OCI-LY3 (cell line): ENCODE data around the gene UBXN10.

Experiments used
- H2AFZ ChIP-seq: fragments of 200-600, 300-600 bp; shearing (Covaris generic); 2 replicates; pipeline ENCODE4 v1.6.0; 2014; ENCODE audit warnings: antibody characterized with exemption, low read depth, low read length
- H3K27ac ChIP-seq: fragments of 200-600, 300-600 bp; sonication (generic); 2 replicates; pipeline ENCODE4 v1.5.1; 2014; ENCODE audit warnings: mild to moderate bottlenecking, low read length, moderate library complexity, mixed read lengths
- H3K27me3 ChIP-seq: fragments of 200-600, 300-600 bp; sonication (generic); 2 replicates; pipeline ENCODE4 v1.6.1; 2014; ENCODE audit warnings: low read depth, low read length, mixed read lengths
- H3K36me3 ChIP-seq: fragments of 200-600, 300-600 bp; sonication (generic); replicated peaks from 2 replicates; pipeline ENCODE3; 2014; ENCODE audit warnings: low read depth, low read length, mixed read lengths
- H3K4me1 ChIP-seq: fragments of 300-600, 200-600 bp; sonication (generic); 2 replicates; pipeline ENCODE4 v1.6.1; 2014; ENCODE audit warnings: low read length, mixed read lengths
- H3K4me2 ChIP-seq: fragments of 200-600, 300-600 bp; sonication (generic); 2 replicates; pipeline ENCODE4 v1.6.1; 2014; ENCODE audit warnings: low read length, mixed read lengths
- H3K4me3 ChIP-seq: fragments of 300-600, 200-600 bp; sonication (generic); 2 replicates; pipeline ENCODE4 v1.5.1; 2014; ENCODE audit warnings: antibody characterized with exemption, mild to moderate bottlenecking, low read length, moderate library complexity
- H3K79me2 ChIP-seq: fragments of 300-600, 200-600 bp; shearing (Covaris generic); 2 replicates; pipeline ENCODE4 v1.6.1; 2014; ENCODE audit warnings: mild to moderate bottlenecking, low read length, mixed read lengths
- H3K9ac ChIP-seq: fragments of 300-600, 200-600 bp; shearing (Covaris generic); 2 replicates; pipeline ENCODE4 v1.6.0; 2014; ENCODE audit warnings: mild to moderate bottlenecking, low read length, moderate library complexity
- H3K9me3 ChIP-seq: fragments of 200-600, 300-600 bp; shearing (Covaris generic); 2 replicates; pipeline ENCODE4 v1.6.1; 2014; ENCODE audit warnings: low read length, mixed read lengths; ENCODE audit not compliant: insufficient read depth
- H4K20me1 ChIP-seq: fragments of 200-600, 300-600 bp; sonication (generic); 2 replicates; pipeline ENCODE4 v1.6.1; 2016; ENCODE audit warnings: low read length, mixed read lengths; ENCODE audit not compliant: insufficient read depth
- EZH2phosphoT487 ChIP-seq: fragments of 200-600 bp; shearing (Covaris generic); IDR thresholded peaks from 2 replicates; pipeline ENCODE4 v1.6.1; 2018; ENCODE audit warnings: antibody characterized with exemption, mixed run types, low read depth
- TF ChIP-seq, protein P1 (sequence below): fragments of 200-600, 300-600 bp; sonication (generic); IDR thresholded peaks from 2 replicates; pipeline ENCODE4 v1.5.1; 2014; ENCODE audit warnings: antibody characterized with exemption, low read length, low read depth

UBXN10 gene

DNA sequence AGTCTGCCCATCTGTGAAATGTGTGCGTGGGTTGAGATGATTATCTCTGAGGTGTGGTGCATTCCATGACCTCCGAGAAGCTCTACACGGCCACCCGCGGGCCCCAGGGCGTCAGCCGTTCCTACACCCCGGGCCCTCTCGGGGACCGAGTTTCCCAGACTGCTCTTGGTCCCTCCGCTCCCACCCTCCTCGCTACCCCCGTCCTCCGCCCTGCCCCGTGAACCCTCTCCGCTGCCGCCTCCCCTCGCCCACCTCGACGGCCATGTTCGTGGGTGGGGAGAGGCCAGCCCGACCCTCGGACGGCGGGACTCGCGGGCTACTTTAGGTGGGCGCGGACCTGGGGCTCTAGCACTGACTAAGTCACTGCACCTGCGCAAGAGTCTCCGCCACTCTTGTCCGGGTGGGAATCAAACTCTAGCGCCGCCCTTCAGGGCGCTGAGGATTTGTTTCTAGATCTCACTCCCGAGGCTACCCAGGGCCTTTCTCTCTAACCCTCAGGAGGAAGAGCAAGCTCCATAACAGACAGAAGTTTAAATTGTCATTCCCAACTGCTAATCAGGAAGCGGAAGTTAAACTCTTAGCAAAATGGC lies 57.1 kb downstream of the UBXN10 start:
- H3K36me3 ChIP-seq: no peaks in the 10 kb centered on the region
- H3K9me3 ChIP-seq: no peaks in the 10 kb centered on the region
- H3K79me2 ChIP-seq: no peaks in the 10 kb centered on the region
- H3K27me3 ChIP-seq: peaks cover 9% of the 10 kb centered on the region
- H4K20me1 ChIP-seq: no peaks in the 10 kb centered on the region
- no peak overlapping the region for H2AFZ ChIP-seq
- no peak overlapping the region for H3K4me3 ChIP-seq
- H3K27ac ChIP-seq: no peak overlapping the region
- no peak overlapping the region for H3K9ac ChIP-seq
- TF ChIP-seq, protein P1, sequence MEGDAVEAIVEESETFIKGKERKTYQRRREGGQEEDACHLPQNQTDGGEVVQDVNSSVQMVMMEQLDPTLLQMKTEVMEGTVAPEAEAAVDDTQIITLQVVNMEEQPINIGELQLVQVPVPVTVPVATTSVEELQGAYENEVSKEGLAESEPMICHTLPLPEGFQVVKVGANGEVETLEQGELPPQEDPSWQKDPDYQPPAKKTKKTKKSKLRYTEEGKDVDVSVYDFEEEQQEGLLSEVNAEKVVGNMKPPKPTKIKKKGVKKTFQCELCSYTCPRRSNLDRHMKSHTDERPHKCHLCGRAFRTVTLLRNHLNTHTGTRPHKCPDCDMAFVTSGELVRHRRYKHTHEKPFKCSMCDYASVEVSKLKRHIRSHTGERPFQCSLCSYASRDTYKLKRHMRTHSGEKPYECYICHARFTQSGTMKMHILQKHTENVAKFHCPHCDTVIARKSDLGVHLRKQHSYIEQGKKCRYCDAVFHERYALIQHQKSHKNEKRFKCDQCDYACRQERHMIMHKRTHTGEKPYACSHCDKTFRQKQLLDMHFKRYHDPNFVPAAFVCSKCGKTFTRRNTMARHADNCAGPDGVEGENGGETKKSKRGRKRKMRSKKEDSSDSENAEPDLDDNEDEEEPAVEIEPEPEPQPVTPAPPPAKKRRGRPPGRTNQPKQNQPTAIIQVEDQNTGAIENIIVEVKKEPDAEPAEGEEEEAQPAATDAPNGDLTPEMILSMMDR: no peak
- no peak for TF ChIP-seq EZH2phosphoT487
- H3K4me1 ChIP-seq: no peaks in the 10 kb centered on the region
- H3K4me2 ChIP-seq: no peak overlapping the region
